ENCODE results near the gene PRR3.

- TF ChIP-seq EP300 (IDR thresholded peaks at IDR 0.05), result no peak
- TF ChIP-seq CTCF (IDR thresholded peaks at IDR 0.05), result no peak
- no peak for TF ChIP-seq POLR2A (IDR thresholded peaks at IDR 0.05; ENCODE audit: low read depth)
These were observed 43.6 kb upstream of the PRR3 start for GRCh38 chr6:30513451-30513850.

All from esophagus muscularis mucosa (tissue), 4 donors.